Astrocyte of the spinal cord (primary cell): ENCODE results near the gene PHF11.

Experiments used
- DNase-seq: peaks from one replicate; pipeline ENCODE4 v3.0.0; 2011; ENCODE audit warnings: low read depth, low spot score
- H3K4me3 ChIP-seq: 2 replicates; pipeline ENCODE4 v1.5.1; 2011; ENCODE audit warnings: low read depth, mild to moderate bottlenecking, low read length, moderate library complexity
- CTCF ChIP-seq: IDR thresholded peaks from 2 replicates; pipeline ENCODE4 v1.5.1; 2012; ENCODE audit warnings: low read depth, mild to moderate bottlenecking, low read length, inconsistent platforms
- in situ Hi-C: cut with HindIII; loops from 2 replicates; pipeline ENCODE4 v1.10.0; 2017; ENCODE audit warnings: low sequenced_read_pairs

The PHF11 gene

GRCh38 chr13:49516467-49516866, 20.7 kb downstream of the PHF11 start:
- DNase-seq = no peak
- TF ChIP-seq CTCF = no peak
- H3K4me3 ChIP-seq = no peak overlapping the region
- in situ Hi-C loops = no loop called here

- no peak for DNase-seq
- peak; percentile 57 for TF ChIP-seq CTCF
- H3K4me3 ChIP-seq = no peak overlapping the region
- in situ Hi-C loops = no loop called here
These were observed 21.7 kb downstream of the PHF11 start for GRCh38 chr13:49517461-49517860.

- no peak for TF ChIP-seq CTCF
- no peak for DNase-seq
- H3K4me3 ChIP-seq = no peak overlapping the region
- in situ Hi-C loops = no loop called here
These were observed 25.5 kb downstream of the PHF11 start for GRCh38 chr13:49521224-49521623.

- H3K4me3 ChIP-seq = no peak overlapping the region
- in situ Hi-C loops = no loop called here
- TF ChIP-seq CTCF = no peak
- no peak for DNase-seq
These were observed 29.2 kb downstream of the PHF11 start for GRCh38 chr13:49524740-49525501.

GRCh38 chr13:49527123-49527522, 31.4 kb downstream of the PHF11 start:
- TF ChIP-seq CTCF = no peak
- H3K4me3 ChIP-seq = no peak overlapping the region
- in situ Hi-C loops = no loop called here
- DNase-seq = no peak

- no peak for DNase-seq
- H3K4me3 ChIP-seq = no peak overlapping the region
- in situ Hi-C loops = no loop called here
- no peak for TF ChIP-seq CTCF
These were observed 32.4 kb downstream of the PHF11 start for GRCh38 chr13:49528161-49528560.
